ENCODE data around the gene MMAB.

DNA sequence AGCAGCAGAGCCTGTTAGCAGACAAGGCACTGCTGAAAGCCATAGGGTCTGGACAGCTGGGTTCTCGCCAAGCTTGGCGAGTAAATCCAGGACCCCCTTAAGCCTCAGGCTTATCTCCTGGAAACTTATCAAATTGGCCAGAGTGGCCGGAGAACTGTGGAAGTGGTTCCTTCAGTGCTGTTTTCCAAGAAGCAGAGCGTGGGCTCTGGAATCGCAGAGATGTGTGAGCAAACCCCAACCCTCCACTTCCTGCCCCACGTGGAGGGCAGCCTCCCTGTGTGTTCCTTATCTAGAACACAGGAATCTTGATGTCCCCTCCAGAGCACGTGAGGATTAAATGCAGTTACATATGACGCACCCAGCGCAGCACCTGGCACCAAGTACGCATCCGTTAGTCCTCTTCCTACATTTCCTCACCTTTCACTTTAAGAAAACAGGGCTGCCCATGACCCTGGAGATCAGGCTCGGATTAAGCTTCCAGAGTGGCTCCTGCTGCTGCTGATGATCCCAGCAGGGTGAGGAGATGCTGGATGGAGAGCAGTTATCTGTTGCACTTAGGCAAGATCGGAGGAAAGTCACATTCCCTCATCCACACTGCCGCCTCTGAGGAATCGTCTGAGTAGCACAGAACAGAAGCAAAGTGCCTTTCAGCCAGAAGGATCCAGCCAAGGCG, 35.0 kb downstream of the MMAB start:
- TF ChIP-seq, protein P1, sequence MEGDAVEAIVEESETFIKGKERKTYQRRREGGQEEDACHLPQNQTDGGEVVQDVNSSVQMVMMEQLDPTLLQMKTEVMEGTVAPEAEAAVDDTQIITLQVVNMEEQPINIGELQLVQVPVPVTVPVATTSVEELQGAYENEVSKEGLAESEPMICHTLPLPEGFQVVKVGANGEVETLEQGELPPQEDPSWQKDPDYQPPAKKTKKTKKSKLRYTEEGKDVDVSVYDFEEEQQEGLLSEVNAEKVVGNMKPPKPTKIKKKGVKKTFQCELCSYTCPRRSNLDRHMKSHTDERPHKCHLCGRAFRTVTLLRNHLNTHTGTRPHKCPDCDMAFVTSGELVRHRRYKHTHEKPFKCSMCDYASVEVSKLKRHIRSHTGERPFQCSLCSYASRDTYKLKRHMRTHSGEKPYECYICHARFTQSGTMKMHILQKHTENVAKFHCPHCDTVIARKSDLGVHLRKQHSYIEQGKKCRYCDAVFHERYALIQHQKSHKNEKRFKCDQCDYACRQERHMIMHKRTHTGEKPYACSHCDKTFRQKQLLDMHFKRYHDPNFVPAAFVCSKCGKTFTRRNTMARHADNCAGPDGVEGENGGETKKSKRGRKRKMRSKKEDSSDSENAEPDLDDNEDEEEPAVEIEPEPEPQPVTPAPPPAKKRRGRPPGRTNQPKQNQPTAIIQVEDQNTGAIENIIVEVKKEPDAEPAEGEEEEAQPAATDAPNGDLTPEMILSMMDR (IDR thresholded peaks at IDR 0.05) = no peak
- TF ChIP-seq EZH2phosphoT487 (IDR thresholded peaks at IDR 0.05) = no peak
